Keratinocyte (primary cell): ENCODE measurements around the gene THEM4. TPM values are rescaled to one million over a fixed set of nuclear protein-coding genes. Genes with fewer than 3 reads are reported as not detected.

ENCODE experiments used
- DNase-seq: peaks from one replicate; pipeline ENCODE4 v3.0.0-alpha.2; 2011; ENCODE audit warnings: low read depth, missing footprints, low spot score
- FAIRE-seq: peaks from 2 replicates; lab custom pipeline; 2011; peaks lifted over from hg19 to GRCh38; lab: Jason Lieb, UNC
- H2AFZ ChIP-seq: 2 replicates; pipeline ENCODE4 v1.6.0; 2012; ENCODE audit warnings: low read length, control low read depth, inconsistent platforms; ENCODE audit not compliant: control insufficient read depth
- H3K27ac ChIP-seq: 2 replicates; pipeline ENCODE4 v1.5.1; 2011; ENCODE audit warnings: low read length; ENCODE audit not compliant: control insufficient read depth, insufficient read depth
- H3K27me3 ChIP-seq: 3 replicates; pipeline ENCODE4 v1.6.0; 2011; ENCODE audit warnings: low read length; ENCODE audit not compliant: control insufficient read depth, insufficient read depth; ENCODE audit errors: extremely low read depth
- H3K36me3 ChIP-seq, 2 experiments: 2 replicates in 1 of 2; 3 replicates in 1 of 2; pipeline ENCODE4 v1.5.1; 2011; ENCODE audit warnings: low read length in 2 of 2, mild to moderate bottlenecking in 1 of 2; ENCODE audit not compliant: control insufficient read depth in 2 of 2, insufficient read depth in 2 of 2; ENCODE audit errors: extremely low read depth in 1 of 2
- H3K4me1 ChIP-seq: 3 replicates; pipeline ENCODE4 v1.5.1; 2011; ENCODE audit warnings: low read length; ENCODE audit not compliant: control insufficient read depth, insufficient read depth; ENCODE audit errors: extremely low read depth
- H3K4me2 ChIP-seq: 3 replicates; pipeline ENCODE4 v1.6.0; 2011; ENCODE audit warnings: low read depth, low read length; ENCODE audit not compliant: control insufficient read depth, insufficient read depth; ENCODE audit errors: extremely low read depth
- H3K4me3 ChIP-seq, 3 experiments: fragments of 200-600 bp in 1 of 3; sonication (generic) in 1 of 3; 2 replicates in 2 of 3; 3 replicates in 1 of 3; pipeline ENCODE4 v1.5.1; 2011 to 2016; ENCODE audit warnings: low read length in 3 of 3, mild to moderate bottlenecking in 3 of 3, control low read depth in 2 of 3, inconsistent platforms in 1 of 3, low read depth in 1 of 3, mixed read lengths in 1 of 3, mixed run types in 1 of 3, moderate library complexity in 1 of 3; ENCODE audit not compliant: control insufficient read depth in 2 of 3, insufficient read depth in 2 of 3; ENCODE audit errors: extremely low read depth in 1 of 3
- H3K79me2 ChIP-seq: 2 replicates; pipeline ENCODE4 v1.6.0; 2012; ENCODE audit warnings: low read length; ENCODE audit not compliant: control insufficient read depth, insufficient read depth
- H3K9ac ChIP-seq: 3 replicates; pipeline ENCODE4 v1.6.0; 2011; ENCODE audit warnings: low read length; ENCODE audit not compliant: control insufficient read depth, insufficient read depth; ENCODE audit errors: extremely low read depth
- H3K9me1 ChIP-seq: 3 replicates; pipeline ENCODE4 v1.6.0; 2011; ENCODE audit warnings: low read length; ENCODE audit not compliant: control insufficient read depth, insufficient read depth; ENCODE audit errors: extremely low read depth
- H3K9me3 ChIP-seq: 2 replicates; pipeline ENCODE4 v1.5.1; 2012; ENCODE audit warnings: low read depth, low read length; ENCODE audit not compliant: control insufficient read depth
- H4K20me1 ChIP-seq: 3 replicates; pipeline ENCODE4 v1.6.0; 2011; ENCODE audit warnings: low read length; ENCODE audit not compliant: control insufficient read depth, insufficient read depth; ENCODE audit errors: extremely low read depth
- EZH2 ChIP-seq: IDR thresholded peaks from one replicate; pipeline ENCODE4 v1.6.1; 2012; ENCODE audit warnings: inconsistent platforms, mild to moderate bottlenecking, low read length, moderate library complexity
- dilution Hi-C: fragments of 300-500 bp; cut with MboI; formaldehyde crosslinking; loops from one replicate; pipeline ENCODE4 v1.7.0; 2020; ENCODE audit warnings: low sequenced_read_pairs; ENCODE audit not compliant: extremely low pct_ligation_motif_present
- polyA plus RNA-seq, 5 experiments: library from polyadenylated mRNA; depleted of rRNA in 3 of 5; stranded (reverse) in 3 of 5; stranded (forward) in 1 of 5; unstranded in 1 of 5; fragments of >200 nt; gene quantifications; 1 replicate in 1 of 5; 2 replicates in 3 of 5; 3 replicates in 1 of 5; pipeline versions ENCODE4 v1.2.1 to v1.2.3, GENCODE V29; 2011 to 2012; ENCODE audit warnings: missing spikeins in 2 of 5, low read depth in 1 of 5, low replicate concordance in 1 of 5
- TF ChIP-seq, protein P1 (sequence below), 3 experiments: IDR thresholded peaks in 1 of 3; conservative IDR thresholded peaks in 1 of 3; optimal IDR thresholded peaks in 1 of 3; 2 replicates in 2 of 3; 3 replicates in 1 of 3; pipeline versions ENCODE3 to v1.5.1; 2011; ENCODE audit warnings: low read length in 3 of 3, mild to moderate bottlenecking in 3 of 3, moderate library complexity in 2 of 3, control low read depth in 1 of 3, inconsistent platforms in 1 of 3; ENCODE audit not compliant: insufficient read depth in 2 of 3; ENCODE audit errors: extremely low read depth in 1 of 3

The THEM4 gene
- polyA plus RNA-seq, 1 donor (not counting 4 experiments of a cell fraction or from before 2014, with no cell fraction given), result 23.3 TPM

- Histone ChIP-seq H3K4me2 (no peak overlapping the region), H2AFZ (no peak overlapping the region), H3K9me1 (no peaks in the 10 kb centered on the region), H3K4me3 (no peak overlapping the region), H3K9me3 (no peaks in the 10 kb centered on the region), H3K4me1 (peaks cover 11% of the 10 kb centered on the region), H3K27me3 (no peaks in the 10 kb centered on the region), H3K27ac (no peak overlapping the region), H3K79me2 (no peaks in the 10 kb centered on the region), H3K36me3 (peaks cover 9 to 12% of the 10 kb centered on the region in 2 experiments), H3K9ac (no peak overlapping the region), H4K20me1 (no peaks in the 10 kb centered on the region)
- DNase-seq (no peak), FAIRE-seq (no peak)
- TF ChIP-seq, protein P1, sequence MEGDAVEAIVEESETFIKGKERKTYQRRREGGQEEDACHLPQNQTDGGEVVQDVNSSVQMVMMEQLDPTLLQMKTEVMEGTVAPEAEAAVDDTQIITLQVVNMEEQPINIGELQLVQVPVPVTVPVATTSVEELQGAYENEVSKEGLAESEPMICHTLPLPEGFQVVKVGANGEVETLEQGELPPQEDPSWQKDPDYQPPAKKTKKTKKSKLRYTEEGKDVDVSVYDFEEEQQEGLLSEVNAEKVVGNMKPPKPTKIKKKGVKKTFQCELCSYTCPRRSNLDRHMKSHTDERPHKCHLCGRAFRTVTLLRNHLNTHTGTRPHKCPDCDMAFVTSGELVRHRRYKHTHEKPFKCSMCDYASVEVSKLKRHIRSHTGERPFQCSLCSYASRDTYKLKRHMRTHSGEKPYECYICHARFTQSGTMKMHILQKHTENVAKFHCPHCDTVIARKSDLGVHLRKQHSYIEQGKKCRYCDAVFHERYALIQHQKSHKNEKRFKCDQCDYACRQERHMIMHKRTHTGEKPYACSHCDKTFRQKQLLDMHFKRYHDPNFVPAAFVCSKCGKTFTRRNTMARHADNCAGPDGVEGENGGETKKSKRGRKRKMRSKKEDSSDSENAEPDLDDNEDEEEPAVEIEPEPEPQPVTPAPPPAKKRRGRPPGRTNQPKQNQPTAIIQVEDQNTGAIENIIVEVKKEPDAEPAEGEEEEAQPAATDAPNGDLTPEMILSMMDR (optimal IDR thresholded peaks at IDR 0.05 in 1 of 3, IDR thresholded peaks at IDR 0.05 in 1 of 3, conservative IDR thresholded peaks at IDR 0.05 in 1 of 3; ENCODE audit: extremely low read depth in 1 of 3, insufficient read depth in 2 of 3, low read length in 3 of 3), result no peak
- no peak for TF ChIP-seq EZH2
- dilution Hi-C loops, result no loop called here
Observed at GRCh38 chr1:151893176-151893924, 16.0 kb downstream of the THEM4 start.

DNA sequence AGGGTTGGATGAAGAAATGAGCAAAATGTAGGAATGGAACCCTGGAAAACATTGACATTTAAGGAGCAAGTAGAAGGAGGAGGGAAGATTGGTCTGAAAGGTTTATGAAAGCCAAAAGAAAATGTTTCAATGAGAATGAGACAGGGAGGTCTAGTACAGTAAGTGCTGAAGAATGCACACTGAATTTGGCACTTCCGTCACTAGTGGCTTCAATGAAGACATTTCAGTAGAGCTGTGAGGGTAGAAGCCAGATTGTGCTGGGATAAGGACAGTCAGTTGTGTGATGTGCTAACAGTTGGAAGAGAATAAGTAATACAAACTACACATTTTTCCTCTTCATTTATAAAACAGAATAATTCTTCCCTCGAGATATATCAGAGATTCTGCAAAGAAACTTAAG, 17.1 kb downstream of the THEM4 start:
- no peak overlapping the region for H2AFZ ChIP-seq
- FAIRE-seq (no peak), DNase-seq (no peak)
- peaks cover 9 to 12% of the 10 kb centered on the region in 2 experiments for H3K36me3 ChIP-seq
- peaks cover 22% of the 10 kb centered on the region for H3K4me1 ChIP-seq
- no peak overlapping the region for H3K4me3 ChIP-seq
- H3K9ac ChIP-seq, result no peak overlapping the region
- no peaks in the 10 kb centered on the region for H3K79me2 ChIP-seq
- no peak overlapping the region for H3K4me2 ChIP-seq
- H3K27ac ChIP-seq, result no peak overlapping the region
- dilution Hi-C loops, result no loop called here
- TF ChIP-seq, protein P1 (optimal IDR thresholded peaks at IDR 0.05 in 1 of 3, IDR thresholded peaks at IDR 0.05 in 1 of 3, conservative IDR thresholded peaks at IDR 0.05 in 1 of 3; ENCODE audit: extremely low read depth in 1 of 3, insufficient read depth in 2 of 3, low read length in 3 of 3), result no peak
- no peak for TF ChIP-seq EZH2
- H3K9me3 ChIP-seq, result no peaks in the 10 kb centered on the region
- no peaks in the 10 kb centered on the region for H3K27me3 ChIP-seq
- no peaks in the 10 kb centered on the region for H4K20me1 ChIP-seq
- no peaks in the 10 kb centered on the region for H3K9me1 ChIP-seq
